HG02973 (cell line): ENCODE results near the gene RPS28.
"Not testable (repeated sequence)": the region's sequence is repeated elsewhere in the genome, so short reads cannot be mapped to it uniquely, and the experiment has no call there.

Experiments
- ATAC-seq: cut with Tn5 transposase; IDR thresholded peaks from one replicate; pipeline ENCODE4 v1.9.1; 2021; ENCODE audit warnings: moderate library complexity; ENCODE audit not compliant: unreplicated experiment

RPS28 gene

DNA sequence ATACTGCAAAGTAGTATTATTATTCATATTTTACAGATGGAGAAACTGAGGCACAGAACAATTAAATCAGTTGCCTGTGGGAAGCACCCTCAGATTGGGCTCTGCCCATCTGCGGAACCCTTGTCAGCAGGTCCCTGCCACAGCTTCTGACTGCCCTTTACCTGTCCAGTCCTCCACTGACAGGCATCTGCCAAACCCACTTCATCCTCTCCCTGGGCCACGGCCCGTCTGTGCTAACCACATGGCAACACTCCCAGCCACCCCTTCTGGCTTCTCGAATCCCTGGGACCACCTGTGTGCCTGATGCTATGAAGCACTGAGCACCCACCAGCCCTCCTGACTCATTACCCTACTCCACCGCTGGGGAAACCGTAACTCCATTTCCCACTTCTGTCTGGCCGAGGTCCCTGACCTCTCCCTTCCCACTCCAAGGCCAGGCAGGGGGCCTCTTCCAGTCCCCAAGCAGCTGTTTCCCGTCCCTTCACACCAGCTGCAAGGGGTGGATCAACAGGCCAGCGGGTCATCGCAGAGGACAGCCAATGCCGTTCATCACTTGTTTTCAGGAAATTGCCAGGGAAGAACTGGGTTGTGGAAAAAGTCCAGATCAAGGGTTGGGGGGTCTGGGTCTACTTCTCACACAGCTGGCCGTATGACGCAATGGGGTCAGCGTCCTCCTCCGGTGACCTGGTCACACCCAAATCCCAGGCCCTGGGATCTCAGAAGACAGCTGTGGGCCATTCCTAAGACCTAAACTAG lies 19.2 kb downstream of the RPS28 start:
- ATAC-seq, result no peak

- not testable (repeated sequence) for ATAC-seq
These were observed 20.2 kb downstream of the RPS28 start for GRCh38 chr19:8341504-8341903.

DNA sequence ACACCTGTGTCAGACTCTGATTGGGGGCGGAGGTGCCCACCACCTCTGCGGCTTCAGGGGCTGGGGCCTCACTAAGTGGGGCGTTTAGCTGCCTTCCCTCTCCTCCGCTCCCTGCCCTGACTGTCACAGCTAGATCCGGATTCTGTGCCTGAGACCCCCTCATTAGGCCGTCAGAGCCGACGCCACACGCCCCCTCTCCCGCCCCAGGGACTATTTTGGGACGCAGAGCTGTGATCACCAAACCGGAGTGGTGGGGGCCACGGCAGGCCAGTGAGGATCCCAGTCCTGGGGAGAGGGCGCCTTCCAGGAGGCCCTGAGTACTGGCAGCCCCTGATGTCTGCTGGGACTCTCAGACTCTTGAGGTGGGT lies 21.0 kb downstream of the RPS28 start:
- no peak for ATAC-seq

DNA sequence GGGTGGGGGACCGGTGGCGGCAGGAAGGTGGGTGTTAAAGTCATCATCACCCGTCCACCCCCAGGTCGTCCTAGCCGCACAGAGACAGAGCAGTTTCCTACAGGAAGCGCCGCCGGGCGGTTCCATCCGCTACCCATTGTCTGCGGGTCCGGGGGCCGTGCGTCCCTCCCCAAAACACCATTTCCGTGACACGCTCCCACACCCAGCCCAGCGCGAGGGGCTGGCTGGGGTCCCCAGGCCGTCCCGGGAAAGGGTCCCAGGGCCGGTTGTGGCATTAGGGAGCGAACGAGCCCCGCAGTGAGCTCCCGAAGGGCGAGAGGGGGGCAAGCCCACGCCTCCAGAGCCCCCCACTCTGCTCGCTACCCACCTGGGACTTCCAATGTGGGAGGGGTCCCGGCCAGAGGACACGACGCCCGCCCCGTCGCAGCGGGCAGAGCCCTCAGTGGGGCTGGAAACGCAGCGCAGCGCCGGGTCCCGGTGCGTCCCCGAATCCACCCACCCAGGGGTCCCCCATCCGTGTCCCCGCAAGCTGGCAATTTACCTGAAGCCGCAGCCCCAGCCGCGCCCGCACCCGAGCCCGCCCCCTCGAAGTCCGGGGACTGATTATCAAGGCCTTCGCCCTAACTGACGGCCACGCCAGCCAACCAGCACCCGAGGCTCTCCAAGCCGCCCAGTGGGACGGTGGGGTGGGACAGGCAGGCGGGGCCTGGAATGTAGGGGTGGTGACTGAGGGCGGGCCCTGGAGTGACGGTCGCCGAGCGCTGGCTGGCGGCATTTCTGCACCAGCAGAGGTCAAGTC lies 21.6 kb downstream of the RPS28 start, which contains the start of gene KANK3:
Gene KANK3, minus strand, starts transcription at position 579 of the 799 bp plus-strand sequence. CDS start 5,434 bp downstream, outside the sequence.
- peak; percentile 88 for ATAC-seq

DNA sequence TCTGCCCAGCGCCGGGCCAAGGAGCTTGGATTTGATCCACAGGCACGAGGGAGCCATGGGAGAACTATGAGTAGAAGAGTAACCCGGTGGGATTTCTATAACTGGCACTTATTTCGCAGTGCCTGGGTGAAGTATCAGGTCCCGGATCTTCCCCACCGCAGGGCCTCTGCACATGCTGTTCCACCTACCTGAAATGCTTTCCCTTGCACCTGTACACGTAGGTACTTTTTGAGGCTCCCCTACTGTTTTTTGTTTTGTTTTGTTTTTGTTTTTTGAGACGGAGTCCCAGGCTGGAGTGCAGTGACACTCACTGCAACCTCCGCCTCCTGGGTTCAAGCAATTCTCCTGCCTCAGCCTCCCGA lies 22.2 kb downstream of the RPS28 start:
- no peak for ATAC-seq

DNA sequence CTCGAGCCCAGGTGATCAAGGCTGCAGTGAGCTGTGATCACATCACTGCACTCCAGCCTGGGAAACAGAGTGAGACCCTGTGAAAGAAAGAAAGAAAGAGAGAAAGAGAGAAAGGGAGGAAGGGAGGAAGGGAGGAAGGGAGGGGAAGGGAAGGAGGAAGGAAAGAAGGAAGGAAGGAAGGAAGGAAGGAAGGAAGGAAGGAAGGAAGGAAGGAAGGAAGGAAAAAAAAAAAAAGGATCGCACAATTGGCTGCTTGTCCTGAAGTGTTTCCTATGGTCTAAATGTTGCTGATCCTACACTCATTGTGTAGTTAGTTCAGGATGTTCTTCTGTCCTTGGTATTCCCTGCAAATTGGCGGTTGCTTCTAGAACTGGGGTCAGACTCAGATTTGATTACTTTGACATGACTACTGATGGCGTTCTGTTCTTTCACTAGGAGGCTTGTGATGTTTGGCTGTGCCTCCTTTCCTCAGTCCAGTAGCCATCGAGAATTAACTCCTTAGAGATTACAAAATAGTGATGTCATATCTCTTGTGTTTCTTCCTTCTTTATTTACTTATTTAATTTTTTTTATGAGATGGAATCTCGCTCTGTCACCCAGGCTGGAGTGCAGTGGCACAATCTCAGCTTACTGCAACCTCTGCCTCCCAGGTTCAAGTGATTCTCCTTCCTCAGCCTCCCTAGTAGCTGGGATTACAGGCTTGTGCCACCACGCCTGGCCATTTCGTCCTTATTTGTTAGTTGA lies 28.5 kb downstream of the RPS28 start:
- ATAC-seq, result not testable (repeated sequence)

DNA sequence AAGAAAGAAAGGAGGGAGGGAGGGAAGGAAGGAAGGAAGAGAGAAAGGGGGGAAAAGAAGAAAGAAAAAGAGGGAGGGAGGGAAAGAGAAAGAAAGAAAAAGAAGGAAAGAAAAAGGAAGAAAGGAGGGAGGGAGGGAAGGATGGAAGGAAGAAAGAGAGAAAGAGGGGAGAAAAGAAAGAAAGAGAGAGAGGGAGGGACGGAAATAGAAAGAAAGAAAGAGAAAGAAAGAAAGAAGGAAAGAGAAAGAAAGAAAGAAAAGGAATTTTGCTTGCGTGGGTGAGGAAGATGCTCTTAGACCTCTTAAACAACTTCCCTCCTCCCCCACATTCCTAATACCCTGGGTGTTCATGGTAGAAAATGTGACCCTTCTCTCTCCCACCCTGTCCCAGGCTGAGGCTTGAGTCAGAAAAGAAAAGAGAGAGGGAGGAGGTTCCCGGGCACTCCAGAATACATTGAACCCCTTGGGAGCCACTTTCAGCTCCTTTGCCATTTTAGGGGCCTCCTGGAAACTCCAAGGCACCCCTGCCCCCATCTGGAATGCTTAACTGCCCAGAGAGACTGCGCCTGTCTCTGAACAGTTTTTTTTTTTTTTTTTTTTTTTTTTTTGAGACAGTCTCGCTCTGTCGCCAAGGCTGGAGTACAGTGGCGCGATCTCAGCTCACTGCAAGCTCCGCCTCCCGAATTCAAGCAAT lies 31.0 kb downstream of the RPS28 start:
- ATAC-seq, result no peak

- ATAC-seq, result not testable (repeated sequence)
These were observed 31.5 kb downstream of the RPS28 start for GRCh38 chr19:8352845-8353244.

GRCh38 chr19:8355631-8356402 lies 34.5 kb downstream of the RPS28 start:
- ATAC-seq, result no peak

DNA sequence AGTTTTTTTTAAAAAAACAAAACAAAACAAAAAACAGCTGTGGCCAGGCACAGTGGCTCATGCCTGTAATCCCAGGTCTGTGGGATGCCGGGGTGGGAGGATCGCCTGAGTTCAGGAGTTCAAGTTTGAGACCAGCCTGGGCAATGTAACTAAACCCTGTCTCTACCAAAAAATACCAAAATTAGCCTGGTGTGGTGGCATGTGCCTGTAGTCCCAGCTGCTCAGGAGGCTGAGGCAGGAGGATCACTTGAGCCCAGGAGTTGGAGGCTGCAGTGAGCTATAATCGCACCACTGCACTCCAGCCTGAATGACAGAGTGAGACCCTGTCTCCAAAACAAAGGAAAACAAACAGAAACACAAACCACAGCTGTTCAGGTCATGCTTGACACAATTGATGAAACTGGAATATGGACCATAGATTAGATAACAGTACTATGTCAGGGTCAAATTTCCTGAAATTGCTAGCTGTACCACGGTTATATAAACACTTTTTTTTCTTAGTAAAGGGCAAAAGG lies 35.8 kb downstream of the RPS28 start:
- ATAC-seq, result no peak

GRCh38 chr19:8358948-8359347 lies 37.7 kb downstream of the RPS28 start:
- no peak for ATAC-seq

DNA sequence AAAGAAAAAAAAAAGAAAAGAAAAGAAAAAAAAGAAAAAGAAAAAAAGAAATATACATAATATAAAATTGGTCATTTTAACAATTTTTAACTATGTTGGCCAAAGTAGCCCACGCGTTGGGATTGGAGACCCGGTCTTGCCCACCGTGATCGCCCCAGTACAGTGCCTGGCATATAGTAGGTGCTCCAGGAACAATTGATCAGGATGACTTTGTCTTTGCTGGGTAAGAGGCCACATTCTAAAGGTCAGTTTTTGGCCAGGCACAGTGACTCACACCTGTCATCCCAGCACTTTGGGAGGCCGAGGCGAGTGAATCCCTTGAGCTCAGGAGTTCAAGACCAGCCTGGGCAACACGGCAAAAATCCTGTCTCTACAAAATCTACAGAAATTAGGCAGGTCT lies 38.9 kb downstream of the RPS28 start:
- no peak for ATAC-seq

DNA sequence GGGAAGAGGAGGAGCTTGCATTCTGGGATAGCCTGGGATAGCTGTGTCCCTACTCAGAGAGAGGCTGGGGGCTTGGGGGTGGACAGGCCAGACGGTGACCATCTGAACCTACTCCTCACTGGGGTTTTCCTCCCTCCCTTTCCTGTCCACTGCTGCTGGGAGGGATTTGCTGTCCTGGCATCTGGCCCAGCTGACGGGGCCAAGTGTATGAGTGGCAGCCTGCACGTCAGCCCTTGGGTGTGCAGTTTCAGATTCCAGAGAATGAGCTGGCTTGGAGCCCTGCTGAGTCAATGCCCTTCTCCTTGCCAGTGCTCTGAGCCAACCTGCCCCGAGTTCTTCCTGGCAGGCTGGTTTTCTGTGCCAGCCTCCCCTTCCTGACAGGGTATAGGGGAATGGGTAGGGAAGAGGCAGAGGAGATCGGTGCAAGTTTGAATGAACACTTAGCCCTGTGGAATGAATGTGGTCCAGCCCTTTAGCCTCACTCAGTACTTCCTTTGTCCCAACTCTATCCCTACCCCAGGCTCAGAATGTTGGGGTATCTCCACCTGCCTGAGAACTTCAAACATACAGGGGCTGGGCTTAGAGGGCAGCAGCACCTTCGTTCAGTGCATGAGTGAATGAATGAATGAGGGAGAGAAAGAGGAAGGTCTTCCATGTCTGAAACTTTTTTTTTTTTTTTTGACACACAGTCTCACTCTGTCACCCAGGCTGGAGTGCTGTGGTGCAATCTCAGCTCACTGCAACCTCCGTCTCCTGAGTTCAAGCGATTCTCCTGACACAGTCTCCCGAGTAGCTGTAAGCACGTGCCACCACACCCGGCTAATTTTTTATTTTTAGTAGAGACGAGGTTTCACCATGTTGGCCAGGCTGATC lies 40.9 kb downstream of the RPS28 start:
- ATAC-seq, result no peak

DNA sequence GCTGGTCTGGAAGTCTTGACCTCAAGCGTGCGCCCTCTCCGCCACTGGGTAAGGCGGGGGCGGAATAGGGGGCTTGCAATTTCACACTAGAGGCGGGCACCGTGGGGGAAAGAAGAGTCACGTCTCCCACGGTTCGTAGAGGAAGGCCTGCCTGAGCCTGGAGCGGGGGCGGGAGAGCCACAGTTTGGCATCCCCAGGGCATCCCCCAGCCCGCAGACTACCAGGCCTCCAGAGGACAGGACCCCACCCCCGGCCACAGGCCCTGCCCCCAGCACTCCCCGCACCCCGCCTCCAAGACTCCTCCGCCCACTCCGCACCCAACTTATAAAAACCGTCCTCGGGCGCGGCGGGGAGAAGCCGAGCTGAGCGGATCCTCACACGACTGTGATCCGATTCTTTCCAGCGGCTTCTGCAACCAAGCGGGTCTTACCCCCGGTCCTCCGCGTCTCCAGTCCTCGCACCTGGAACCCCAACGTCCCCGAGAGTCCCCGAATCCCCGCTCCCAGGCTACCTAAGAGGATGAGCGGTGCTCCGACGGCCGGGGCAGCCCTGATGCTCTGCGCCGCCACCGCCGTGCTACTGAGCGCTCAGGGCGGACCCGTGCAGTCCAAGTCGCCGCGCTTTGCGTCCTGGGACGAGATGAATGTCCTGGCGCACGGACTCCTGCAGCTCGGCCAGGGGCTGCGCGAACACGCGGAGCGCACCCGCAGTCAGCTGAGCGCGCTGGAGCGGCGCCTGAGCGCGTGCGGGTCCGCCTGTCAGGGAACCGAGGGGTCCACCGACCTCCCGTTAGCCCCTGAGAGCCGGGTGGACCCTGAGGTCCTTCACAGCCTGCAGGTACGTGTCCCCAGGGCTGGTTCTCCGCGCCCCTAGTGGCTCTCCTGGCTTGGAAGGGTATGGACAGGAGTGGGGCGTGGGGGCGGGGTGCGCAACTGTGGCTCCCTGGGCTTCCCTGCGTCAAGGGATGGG lies 42.8 kb downstream of the RPS28 start, which contains the start of gene ANGPTL4:
Gene ANGPTL4, plus strand, starts transcription at position 353 of the 969 bp plus-strand sequence. Its CDS starts 167 bp downstream, at position 520.
- ATAC-seq, result no peak

GRCh38 chr19:8366121-8366581 lies 44.9 kb downstream of the RPS28 start:
- no peak for ATAC-seq

- no peak for ATAC-seq
These were observed 45.6 kb downstream of the RPS28 start for GRCh38 chr19:8366961-8367326.

DNA sequence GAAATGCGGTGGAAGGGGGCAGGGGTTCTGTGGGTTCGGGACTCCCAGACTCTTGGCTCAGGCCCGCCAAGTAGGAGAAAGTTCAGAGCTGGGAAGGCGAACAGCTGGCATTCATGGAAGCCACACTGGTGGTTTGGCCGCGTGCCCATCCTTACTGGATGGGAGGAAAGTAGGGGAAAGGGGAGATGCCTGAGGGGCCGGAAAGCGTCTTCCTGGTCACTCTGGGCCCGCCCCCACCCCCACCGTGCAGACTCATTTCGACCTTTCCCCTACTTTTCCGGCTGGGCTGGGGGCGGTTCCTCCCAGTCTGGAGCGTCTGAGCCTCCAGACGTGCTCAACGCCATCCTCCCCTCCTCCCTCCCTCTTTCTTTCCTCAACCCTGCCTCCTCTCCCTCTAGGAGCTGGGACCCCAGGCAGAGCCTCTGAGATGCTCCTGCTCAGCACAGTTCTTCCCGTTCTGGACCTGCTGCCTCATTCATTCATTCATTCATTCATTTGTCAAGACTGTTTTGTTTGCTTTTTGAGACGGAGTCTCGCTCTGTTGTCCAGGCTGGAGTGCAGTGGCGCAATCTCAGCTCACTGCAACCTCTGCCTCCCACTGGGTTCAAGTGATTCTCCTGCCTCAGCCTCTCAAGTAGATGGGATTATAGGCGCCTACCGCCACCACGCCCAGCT lies 46.2 kb downstream of the RPS28 start:
- ATAC-seq, result no peak
